ENCODE results near the gene STPG3. TPM values are rescaled to one million over a fixed set of nuclear protein-coding genes. Genes with fewer than 3 reads are reported as not detected.

Gene STPG3
- total RNA-seq, 1 donor from 2014 or later = not detected

GRCh38 chr9:137211532-137211931 is 39.6 kb upstream of the STPG3 start:
- no peaks in the 10 kb centered on the region for H3K9me3 ChIP-seq
- H3K4me1 ChIP-seq = peaks cover 6% of the 10 kb centered on the region
- no peaks in the 10 kb centered on the region for H3K36me3 ChIP-seq
- H3K27ac ChIP-seq = no peak overlapping the region
- H3K4me3 ChIP-seq = no peak overlapping the region
- intact Hi-C loops (cut with DNase I) = no loop called here
- DNase-seq (ENCODE audit: extremely low spot score in 2 of 2) = no peak
- no peaks in the 10 kb centered on the region for H3K27me3 ChIP-seq
- TF ChIP-seq CTCF (IDR thresholded peaks at IDR 0.05) (no peak), POLR2AphosphoS5 (IDR thresholded peaks at IDR 0.05; ENCODE audit: insufficient read depth in 1 of 2, low read depth in 1 of 2) (no peak), POLR2A (IDR thresholded peaks at IDR 0.05) (no peak)

GRCh38 chr9:137212520-137212919 is 38.6 kb upstream of the STPG3 start:
- no peak for TF ChIP-seq POLR2AphosphoS5 (IDR thresholded peaks at IDR 0.05; ENCODE audit: insufficient read depth in 1 of 2, low read depth in 1 of 2)
- TF ChIP-seq CTCF (IDR thresholded peaks at IDR 0.05) = no peak
- TF ChIP-seq POLR2A (IDR thresholded peaks at IDR 0.05) = no peak
- Histone ChIP-seq H3K4me3 (no peak overlapping the region), H3K9me3 (no peaks in the 10 kb centered on the region), H3K36me3 (no peaks in the 10 kb centered on the region), H3K27me3 (no peaks in the 10 kb centered on the region), H3K4me1 (peaks cover 1% of the 10 kb centered on the region), H3K27ac (no peak overlapping the region)
- DNase-seq (ENCODE audit: extremely low spot score in 2 of 2) = no peak
- intact Hi-C loops (cut with DNase I) = no loop called here

GRCh38 chr9:137213160-137214060 is 37.7 kb upstream of the STPG3 start:
- Histone ChIP-seq H3K4me3 (no peak overlapping the region), H3K4me1 (peaks cover 10% of the 10 kb centered on the region), H3K9me3 (no peaks in the 10 kb centered on the region), H3K36me3 (no peaks in the 10 kb centered on the region), H3K27ac (no peak overlapping the region), H3K27me3 (no peaks in the 10 kb centered on the region)
- DNase-seq (ENCODE audit: extremely low spot score in 2 of 2) = no peak
- TF ChIP-seq CTCF (IDR thresholded peaks at IDR 0.05) (no peak), POLR2A (IDR thresholded peaks at IDR 0.05) (no peak), POLR2AphosphoS5 (IDR thresholded peaks at IDR 0.05; ENCODE audit: insufficient read depth in 1 of 2, low read depth in 1 of 2) (no peak)
- intact Hi-C loops (cut with DNase I) = no loop called here

GRCh38 chr9:137214620-137215019 is 36.5 kb upstream of the STPG3 start:
- Histone ChIP-seq H3K36me3 (no peaks in the 10 kb centered on the region), H3K4me1 (peaks cover 15% of the 10 kb centered on the region), H3K27ac (no peak overlapping the region), H3K4me3 (no peak overlapping the region), H3K9me3 (no peaks in the 10 kb centered on the region), H3K27me3 (no peaks in the 10 kb centered on the region)
- DNase-seq (ENCODE audit: extremely low spot score in 2 of 2) = no peak
- intact Hi-C loops (cut with DNase I) = no loop called here
- TF ChIP-seq POLR2A (IDR thresholded peaks at IDR 0.05) (no peak), CTCF (IDR thresholded peaks at IDR 0.05) (no peak)

Measured in vagina (tissue), 2 donors.